HG03064 (cell line): ENCODE data around the gene DOCK7.
A peak's percentile ranks its signal among the peaks of the same experiment; 100 is the strongest.

Experiments
- ATAC-seq: cut with Tn5 transposase; IDR thresholded peaks from one replicate; pipeline ENCODE4 v1.9.1; 2021; ENCODE audit warnings: low read depth; ENCODE audit not compliant: unreplicated experiment

The DOCK7 gene

GRCh38 chr1:62462370-62462769 is 225.8 kb downstream of the DOCK7 start:
- no peak for ATAC-seq

DNA sequence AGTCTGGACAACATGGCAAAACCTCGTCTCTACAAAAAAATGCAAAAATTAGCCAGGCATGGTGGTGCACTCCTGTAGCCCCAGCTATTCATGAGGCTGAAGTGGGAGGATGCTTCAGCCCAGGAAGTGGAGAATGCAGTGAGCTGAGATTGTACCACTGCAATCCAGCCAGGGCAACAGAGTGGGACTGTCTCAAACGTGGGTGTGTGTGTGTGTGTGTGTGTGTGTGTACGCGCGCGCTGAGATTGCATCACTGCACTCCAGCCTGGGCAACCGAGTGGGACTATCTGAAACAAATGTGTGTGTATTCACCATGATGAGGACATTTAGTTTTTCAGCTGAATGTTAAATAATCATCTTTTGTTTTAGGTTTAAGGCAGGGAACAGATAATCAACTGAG is 230.2 kb downstream of the DOCK7 start:
- ATAC-seq: no peak

DNA sequence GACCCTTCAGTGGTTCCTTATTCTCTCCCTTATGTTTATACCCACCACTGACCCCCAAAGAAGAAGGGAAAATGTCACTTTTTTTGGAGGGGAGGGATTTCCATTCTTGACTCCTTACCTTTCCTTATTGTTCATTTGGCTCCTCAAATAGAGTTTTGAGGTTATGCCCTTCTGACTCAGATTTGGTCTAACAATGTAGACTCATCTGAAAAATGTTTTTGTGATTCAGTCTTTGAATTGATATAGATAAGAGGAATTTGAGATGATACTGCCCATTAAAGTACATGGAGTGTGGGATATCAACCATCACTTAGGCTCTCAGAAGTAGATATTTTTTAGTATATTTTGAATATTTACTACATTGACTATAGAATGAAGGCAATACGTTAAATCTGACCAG is 235.2 kb downstream of the DOCK7 start:
- ATAC-seq: no peak

DNA sequence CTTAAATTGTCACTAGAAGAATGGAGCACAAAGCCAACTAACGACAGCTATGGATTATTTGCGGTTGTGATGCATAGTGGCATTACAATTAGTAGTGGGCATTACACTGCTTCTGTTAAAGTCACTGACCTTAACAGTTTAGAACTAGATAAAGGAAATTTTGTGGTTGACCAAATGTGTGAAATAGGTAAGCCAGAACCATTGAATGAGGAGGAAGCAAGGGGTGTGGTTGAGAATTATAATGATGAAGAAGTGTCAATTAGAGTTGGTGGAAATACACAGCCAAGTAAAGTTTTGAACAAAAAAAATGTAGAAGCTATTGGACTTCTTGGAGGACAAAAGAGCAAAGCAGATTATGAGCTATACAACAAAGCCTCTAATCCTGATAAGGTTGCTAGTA is 237.9 kb downstream of the DOCK7 start:
- ATAC-seq: no peak

DNA sequence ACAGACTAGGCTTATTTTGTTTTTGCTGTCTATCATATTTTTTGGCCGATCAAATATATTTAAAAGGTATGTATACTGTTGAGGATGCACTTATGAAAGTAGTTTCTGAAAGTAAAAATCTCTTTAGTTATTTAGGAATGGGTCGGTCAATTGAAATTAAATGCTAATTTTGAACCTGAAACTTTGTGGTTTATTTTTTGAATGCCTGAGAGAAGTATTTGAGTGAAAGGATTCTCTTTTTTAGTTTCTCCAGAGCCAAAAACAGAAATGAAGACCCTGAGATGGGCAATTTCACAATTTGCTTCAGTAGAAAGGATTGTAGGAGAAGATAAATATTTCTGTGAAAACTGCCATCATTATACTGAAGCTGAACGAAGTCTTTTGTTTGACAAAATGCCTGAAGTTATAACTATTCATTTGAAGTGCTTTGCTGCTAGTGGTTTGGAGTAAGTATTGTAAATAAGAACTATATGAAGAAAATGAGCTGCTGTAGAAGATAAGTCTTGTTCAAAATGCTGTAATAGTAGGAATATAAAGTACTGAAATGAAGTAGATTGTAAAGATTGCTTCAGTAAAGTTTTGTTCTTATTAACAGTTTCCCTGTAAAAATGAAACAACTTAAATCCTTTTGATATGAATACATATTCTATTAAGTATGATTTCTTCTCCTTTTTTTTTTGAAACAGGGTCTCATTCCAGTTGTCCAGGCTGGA is 239.8 kb downstream of the DOCK7 start:
- ATAC-seq: no peak

DNA sequence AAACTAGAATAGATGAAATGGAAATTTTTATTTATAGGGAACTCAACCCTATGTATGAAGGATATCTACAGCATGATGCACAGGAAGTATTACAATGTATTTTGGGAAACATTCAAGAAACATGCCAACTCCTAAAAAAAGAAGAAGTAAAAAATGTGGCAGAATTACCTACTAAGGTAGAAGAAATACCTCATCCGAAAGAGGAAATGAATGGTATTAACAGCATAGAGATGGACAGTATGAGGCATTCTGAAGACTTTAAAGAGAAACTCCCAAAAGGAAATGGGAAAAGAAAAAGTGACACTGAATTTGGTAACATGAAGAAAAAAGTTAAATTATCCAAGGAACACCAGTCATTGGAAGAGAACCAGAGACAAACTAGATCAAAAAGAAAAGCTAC is 243.5 kb downstream of the DOCK7 start:
- no peak for ATAC-seq

- peak; percentile 27 for ATAC-seq
Measured at GRCh38 chr1:62439652-62440371, 248.4 kb downstream of the DOCK7 start.

GRCh38 chr1:62438163-62438562 is 250.0 kb downstream of the DOCK7 start:
- ATAC-seq: no peak

DNA sequence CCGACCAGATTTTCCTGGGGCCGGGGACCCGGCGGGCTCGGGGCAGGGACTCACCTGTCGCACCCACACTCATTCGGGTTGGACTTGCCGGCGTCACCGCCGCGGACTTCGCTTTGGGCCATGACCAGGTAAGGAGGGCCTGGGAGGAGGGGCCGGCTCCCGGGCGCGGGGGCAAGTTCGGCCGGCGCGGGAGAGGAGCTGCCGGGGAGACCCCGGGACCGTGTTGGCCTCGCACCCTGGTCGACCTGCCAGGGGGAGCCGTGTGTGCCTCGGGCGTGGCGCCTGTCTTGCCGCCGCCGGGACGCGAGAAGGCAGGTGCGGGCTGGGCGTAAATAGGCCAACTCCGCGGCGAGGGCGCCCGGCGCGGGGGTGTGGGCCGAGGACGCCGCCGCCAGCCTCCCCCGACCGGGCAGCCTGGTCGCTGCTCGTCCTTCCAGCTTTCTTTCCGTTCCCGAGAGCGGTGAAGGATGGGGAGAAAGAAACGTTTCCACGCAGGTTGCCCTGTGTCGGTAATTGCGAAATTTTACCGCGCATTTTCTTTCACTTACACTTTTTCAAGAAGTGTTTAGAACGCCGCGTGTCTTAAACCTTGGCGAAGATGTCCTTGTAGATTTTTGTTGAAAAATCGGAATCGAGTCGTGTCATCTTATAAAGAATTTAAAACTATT is 250.8 kb downstream of the DOCK7 start:
- ATAC-seq: peak; percentile 1

GRCh38 chr1:62436466-62437272 is 251.5 kb downstream of the DOCK7 start, which contains the start of gene USP1:
TSS of gene USP1 (plus strand) at chr1:62437049. CDS start at chr1:62439868, 2,819 bp downstream.
- peak; percentile 72 for ATAC-seq

- ATAC-seq: peak; percentile 72
Measured at GRCh38 chr1:62436039-62436465, 252.1 kb downstream of the DOCK7 start.

- ATAC-seq: no peak
Measured at GRCh38 chr1:62435231-62436038, 252.8 kb downstream of the DOCK7 start.

- ATAC-seq: no peak
Measured at GRCh38 chr1:62434618-62435001, 253.6 kb downstream of the DOCK7 start.

DNA sequence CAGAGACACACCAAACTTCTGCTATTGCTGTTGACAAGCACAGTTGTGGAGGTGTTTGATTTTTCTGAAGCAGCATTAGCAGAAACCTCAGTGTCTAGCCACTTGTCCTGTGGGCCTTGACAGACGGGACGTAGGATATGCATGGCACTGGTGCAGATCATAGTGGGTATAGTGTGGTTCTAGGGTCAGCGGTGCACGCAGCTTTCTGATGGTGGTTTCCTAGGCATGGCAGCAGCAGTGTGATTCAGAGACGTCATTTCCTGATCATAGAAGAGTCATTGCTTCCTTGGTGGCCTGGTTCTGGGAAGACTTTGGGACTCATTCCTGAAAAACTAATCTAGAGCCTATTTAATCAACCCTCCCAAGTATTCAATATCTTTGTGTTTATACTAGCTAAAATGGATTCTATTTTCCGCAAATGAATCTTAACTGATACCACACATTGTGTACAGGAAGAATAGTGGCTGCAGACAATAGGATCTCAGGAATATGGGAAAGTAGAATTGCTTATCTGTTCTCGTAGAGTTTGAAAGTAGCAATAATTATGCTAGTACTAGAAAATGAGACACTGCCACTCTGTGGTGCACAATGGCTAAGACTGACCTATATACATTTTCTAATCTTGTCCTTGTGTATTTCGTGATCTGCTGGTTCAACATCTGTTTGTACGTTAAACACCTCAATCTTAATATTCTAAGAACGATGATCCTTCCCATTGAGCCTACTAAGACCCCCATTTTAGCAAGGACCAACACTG is 254.1 kb downstream of the DOCK7 start:
- ATAC-seq: no peak

- ATAC-seq: no peak
Measured at GRCh38 chr1:62429581-62429980, 258.6 kb downstream of the DOCK7 start.

DNA sequence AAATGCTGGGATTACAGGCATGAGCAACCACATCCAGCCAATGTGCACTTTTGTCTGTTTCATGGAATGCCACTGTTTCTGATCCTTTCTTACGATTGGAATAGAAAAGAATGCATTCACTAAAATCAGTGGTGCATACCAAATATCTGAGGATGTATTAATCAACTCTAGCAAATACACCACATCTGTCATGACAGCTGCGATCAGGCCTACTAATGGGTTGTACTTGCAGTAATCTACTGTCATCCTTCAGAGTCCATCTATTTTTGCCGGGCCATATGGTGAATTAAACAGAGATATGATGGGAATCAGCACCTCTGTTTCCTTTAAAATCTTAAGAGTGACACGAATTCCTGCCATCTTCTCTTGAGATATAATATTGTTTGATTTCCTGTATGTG is 259.8 kb downstream of the DOCK7 start:
- ATAC-seq: no peak

DNA sequence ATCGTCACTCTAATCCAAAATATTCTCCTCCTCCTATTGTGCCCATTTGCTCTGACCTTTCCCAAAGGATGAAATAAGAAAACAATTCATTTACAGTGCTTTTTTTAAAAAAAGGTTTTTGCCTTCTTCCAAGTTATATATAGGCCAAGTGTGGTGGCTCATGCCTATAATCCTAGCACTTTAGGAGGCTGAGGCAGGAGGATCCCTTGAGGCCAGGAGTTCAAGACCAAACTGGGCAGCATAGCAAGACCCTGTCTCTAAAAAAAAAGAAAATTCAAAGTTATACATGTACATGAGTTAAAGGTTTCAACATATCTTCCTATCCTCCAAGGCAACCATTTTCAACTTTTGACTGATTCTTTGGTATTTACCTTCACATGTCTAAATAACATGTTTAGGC is 261.4 kb downstream of the DOCK7 start:
- ATAC-seq: no peak

- ATAC-seq: no peak
Measured at GRCh38 chr1:62426237-62426636, 261.9 kb downstream of the DOCK7 start.

DNA sequence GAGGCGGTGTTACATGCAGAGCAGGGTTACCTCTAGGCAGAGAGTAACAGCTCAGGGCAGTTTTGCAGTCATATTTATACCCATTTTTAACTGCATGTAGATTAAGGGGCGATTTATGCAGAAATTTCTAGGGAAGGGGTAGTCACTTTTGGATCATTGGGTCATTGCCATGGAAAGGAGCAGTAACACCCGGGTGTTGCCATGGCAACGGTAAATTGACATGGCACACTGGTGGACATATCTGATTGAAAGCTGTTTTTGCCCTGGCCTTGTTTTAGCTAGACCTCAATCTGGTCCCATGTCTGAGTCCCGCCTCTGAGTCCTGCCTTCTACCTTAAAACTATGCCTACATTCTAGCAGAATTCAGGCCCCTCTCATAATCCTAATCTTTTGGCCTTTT is 263.1 kb downstream of the DOCK7 start:
- ATAC-seq: no peak
